ENCODE measurements around the gene PPFIA3.

DNA sequence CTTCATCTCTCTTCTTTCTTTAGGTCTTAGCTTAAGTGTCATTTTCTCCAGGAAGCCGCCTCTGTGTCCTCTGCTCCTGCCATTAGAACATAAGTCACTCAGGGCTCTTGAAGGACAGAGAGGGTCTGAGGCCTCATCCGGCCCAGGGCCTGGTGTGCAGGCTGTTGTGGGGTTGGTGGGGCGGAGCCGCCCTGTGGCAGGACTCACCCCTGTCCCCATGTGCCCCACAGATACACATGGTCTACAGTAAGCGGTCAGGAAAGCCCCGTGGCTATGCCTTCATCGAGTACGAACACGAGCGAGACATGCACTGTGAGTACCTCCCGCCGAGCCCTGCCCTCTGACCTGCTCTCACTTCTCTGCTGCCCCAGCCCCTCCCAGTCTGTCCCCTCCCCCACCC, 18.2 kb upstream of the PPFIA3 start:
- TF ChIP-seq, protein P1, sequence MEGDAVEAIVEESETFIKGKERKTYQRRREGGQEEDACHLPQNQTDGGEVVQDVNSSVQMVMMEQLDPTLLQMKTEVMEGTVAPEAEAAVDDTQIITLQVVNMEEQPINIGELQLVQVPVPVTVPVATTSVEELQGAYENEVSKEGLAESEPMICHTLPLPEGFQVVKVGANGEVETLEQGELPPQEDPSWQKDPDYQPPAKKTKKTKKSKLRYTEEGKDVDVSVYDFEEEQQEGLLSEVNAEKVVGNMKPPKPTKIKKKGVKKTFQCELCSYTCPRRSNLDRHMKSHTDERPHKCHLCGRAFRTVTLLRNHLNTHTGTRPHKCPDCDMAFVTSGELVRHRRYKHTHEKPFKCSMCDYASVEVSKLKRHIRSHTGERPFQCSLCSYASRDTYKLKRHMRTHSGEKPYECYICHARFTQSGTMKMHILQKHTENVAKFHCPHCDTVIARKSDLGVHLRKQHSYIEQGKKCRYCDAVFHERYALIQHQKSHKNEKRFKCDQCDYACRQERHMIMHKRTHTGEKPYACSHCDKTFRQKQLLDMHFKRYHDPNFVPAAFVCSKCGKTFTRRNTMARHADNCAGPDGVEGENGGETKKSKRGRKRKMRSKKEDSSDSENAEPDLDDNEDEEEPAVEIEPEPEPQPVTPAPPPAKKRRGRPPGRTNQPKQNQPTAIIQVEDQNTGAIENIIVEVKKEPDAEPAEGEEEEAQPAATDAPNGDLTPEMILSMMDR (IDR thresholded peaks at IDR 0.05) = no peak
- TF ChIP-seq POLR2A (IDR thresholded peaks at IDR 0.05) (no peak), EP300 (IDR thresholded peaks at IDR 0.05) (no peak)
